Kidney tubule cell (primary cell): Measurements from ENCODE around the gene FLT3.
"Not testable (repeated sequence)": the region's sequence is repeated elsewhere in the genome, so short reads cannot be mapped to it uniquely, and the experiment has no call there.

ENCODE experiments used
- DNase-seq: peaks from one replicate; pipeline ENCODE4 v3.0.0-alpha.2; 2018; ENCODE audit warnings: low spot score

FLT3 gene

DNA sequence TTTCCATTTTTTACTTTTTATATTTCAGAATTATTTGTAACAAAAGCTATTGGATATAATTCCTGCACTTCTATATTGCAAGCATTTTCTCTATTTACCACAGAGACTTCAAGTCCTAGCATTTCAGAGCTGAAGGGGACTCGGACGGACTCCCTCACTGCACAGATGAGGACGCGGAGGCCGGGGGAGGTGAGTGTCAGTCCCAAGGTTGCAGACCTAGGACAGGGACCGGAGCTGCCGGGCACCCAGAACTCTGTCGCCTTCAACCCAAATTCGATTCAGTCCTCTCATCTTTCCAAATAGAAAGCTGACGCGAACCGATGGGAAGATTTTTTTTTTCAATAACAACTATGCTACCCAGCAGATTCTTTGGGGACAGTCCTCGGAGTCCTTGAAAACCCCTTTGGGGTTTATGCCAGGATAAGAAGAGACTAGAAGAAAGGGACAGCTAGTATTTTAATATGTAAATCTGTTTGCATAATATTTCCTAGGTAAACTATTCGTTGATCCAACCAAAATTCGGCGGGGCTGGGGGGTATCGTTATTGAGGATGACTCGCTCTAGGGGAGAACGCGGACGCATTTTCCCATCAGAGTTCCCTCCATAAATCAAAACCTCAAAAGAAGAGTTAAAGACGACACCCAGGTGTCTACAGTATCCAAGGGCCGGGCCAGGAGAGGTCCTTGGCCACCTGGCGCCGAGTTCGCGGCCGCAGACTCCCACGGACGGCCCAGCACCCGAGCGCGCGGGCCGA, 803 bp downstream of the FLT3 start:
- DNase-seq = no peak

DNA sequence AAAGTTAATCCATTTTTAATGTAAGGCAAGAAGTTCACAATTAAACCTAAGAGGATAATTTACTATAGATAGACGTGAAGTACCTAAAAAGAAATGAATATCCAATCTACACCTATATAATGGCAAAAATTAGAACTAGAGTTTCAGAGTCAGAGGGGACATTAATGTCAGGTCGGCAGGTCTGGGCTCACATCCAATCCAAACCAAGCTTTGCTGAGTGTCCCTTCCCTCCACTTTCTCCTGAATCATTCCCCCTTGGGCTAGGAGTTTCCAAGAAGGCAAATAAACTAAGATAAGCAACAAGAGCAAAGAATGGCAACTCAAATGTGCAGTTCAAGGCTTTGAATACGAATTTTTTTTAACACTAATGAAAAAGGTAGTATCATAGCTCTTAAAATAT, 2.9 kb downstream of the FLT3 start:
- no peak for DNase-seq

DNA sequence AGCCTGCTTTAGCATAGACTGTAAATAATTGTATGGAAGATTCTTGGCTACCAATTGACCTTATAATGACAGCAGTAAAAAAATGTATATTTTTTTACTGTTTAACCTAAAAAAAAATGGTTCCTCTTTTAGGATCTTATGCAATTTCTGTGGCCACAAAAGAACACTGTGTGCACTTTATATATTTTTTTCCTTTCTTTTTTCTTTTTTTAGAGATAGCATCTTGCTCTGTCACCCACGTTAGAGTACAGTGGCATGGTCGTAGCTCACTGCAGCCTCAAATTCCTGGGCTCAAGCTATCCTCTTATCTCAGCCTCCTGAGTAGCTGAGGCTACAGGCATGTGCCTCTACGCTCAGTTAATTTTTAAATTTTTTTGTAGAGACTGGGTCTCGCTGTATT, 6.1 kb downstream of the FLT3 start:
- no peak for DNase-seq

DNA sequence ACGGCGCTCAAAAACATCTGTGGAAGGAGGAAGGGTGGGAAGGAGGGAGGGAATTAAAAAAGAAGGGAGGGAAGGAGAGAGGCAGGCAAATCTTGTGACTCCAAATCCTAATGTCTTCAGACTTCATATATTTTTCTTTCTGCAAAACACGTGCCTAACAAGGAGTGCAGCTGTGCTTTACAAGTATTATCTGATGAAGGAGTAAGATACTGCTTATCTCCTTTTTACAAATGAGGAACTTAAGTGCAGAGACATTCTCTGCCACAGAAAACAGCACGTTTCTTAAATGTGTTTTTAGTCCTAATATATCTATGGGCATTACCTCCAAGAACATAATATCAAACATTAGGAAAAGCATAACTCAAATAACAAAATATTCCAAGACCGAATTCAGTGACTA, 6.5 kb downstream of the FLT3 start:
- no peak for DNase-seq

DNA sequence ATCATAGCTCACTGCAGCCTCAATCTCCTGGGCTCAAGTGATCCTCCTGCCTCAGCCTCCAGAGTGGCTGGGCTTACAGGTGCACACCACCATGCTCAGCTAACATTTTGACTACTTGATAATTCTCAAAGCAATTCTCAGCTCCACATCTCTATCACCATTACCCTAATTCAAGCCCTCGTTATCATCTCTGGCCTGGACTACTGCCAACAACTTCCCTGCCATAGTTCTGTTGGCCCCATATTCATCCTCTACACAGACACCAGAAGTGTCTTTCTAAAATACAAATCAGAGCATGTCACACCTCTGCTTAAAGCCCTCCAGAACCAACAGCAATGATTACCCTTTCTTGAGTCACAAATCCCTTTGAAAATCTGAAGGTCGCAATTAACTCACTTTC, 7.9 kb downstream of the FLT3 start:
- DNase-seq = no peak

DNA sequence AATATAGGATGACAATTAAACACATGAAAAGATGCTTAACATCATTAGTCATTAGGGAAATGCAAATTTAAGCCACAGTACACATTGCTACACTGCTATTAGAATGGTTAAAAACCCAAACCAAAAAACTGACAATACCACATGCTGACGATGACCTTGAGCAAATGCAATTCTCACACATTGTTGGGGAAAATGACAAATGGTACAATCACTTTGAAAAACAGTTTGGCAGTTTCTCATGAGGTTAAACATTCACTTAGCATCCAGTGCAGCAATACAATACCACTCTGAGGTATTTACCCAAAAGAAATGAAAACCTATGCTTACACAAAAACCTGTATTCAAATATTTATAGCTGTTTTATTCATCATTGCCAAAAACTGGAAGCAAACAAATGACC, 11.3 kb downstream of the FLT3 start:
- peak; percentile 69 for DNase-seq

DNA sequence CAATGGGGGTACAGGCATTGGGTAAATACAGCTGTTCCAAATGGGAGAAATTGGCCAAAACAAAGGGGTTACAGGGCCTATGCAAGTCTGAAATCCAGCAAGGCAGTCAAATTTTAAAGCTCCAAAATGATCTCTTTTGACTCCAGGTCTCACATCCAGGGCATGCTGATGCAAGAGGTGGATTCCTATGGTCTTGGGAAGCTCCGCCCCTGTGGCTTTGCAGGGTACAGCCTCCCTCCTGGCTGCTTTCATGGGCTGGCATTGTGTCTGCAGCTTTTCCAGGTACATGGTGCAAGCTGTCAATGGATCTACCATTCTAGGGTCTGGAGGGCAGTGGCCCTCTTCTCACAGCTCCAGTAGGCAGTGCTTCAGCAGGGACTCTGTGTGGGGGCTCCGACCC, 22.6 kb downstream of the FLT3 start:
- not testable (repeated sequence) for DNase-seq

DNA sequence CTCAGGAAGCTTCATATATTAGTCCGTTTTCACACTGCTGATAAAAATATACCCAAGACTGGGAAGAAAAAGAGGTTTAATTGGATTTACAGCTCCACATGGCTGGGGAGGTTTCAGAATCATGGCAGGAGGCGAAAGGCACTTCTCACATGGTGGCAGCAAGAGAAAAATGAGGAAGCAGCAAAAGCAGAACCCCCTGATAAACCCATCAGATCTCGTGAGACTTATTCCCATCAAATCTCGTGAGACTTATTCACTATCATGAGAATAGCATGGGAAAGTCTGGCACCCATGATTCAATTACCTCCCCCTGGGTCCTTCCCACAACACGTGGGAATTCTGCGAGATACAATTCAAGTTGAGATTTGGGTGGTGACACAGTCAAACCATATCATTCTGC, 23.1 kb downstream of the FLT3 start:
- no peak for DNase-seq

DNA sequence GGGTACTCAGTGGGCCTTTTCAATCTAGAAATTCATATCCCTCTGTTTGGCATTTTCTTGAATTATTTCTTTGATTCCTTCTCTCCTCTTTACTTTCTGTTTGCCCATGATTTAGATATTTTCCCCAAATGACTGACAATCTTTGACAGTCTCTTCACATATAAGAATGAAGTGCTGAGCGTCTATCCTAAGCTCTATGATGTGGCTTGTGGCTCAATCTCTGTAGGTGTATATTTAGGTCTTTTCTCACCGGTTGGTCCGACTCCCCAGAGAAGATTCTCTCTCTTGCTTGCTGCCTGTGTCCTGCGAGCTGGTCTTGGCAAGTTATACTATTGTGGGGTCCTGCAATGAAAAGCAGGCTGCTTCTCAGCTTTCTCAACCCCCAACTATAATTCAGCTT, 29.0 kb downstream of the FLT3 start:
- DNase-seq = no peak

DNA sequence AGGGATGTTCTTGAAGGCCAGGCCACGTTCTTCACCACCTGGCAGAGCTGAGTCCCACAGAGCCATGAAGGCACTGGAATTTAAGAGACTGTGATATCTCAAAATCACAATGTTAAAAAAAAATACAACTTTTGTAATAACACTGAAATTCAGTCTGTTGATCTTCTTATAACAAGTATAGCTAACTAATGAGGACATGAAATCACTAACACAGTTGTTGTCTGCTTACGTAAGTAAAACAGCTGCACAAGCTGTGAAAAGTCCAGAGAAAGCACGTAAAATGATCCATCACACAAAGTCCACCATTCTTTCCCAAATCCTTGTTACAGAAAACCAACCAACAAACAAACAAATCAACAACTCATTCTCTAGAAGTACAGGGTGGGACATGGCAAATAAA, 32.9 kb downstream of the FLT3 start:
- no peak for DNase-seq

DNA sequence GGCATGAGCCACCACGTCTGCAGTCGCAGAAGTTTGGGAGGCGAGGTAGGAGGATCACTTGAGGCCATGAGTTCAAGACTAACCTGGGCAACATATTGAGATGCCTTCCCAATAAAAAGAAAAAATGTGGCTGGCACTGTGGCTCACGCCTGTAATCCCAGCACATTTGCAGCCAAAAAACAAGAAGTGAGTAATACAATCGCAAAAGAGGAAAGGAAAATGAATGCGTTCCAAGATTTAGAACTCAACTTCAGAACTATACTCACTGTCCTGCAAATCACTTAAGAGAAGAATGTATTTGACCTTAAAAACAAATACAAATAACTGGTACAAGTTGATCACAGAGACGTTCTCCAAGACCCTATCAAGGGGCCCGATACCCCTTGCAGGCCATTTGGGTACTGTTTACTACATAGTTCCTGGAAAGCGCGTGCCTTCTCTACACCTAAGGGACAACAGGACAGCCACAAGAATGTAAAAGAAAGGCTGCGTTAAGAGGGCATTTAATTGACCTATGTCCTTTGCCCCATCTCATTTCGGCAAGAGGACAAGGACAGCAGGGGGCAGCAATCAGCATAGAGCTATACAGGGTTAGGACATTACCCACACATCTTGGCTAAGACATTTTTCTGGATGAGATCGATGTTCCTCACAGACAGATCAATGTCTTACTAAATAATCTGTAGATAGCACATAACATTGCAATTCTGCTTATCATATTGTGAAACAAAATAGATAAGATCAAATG, 41.3 kb downstream of the FLT3 start:
- DNase-seq = peak; percentile 37

DNA sequence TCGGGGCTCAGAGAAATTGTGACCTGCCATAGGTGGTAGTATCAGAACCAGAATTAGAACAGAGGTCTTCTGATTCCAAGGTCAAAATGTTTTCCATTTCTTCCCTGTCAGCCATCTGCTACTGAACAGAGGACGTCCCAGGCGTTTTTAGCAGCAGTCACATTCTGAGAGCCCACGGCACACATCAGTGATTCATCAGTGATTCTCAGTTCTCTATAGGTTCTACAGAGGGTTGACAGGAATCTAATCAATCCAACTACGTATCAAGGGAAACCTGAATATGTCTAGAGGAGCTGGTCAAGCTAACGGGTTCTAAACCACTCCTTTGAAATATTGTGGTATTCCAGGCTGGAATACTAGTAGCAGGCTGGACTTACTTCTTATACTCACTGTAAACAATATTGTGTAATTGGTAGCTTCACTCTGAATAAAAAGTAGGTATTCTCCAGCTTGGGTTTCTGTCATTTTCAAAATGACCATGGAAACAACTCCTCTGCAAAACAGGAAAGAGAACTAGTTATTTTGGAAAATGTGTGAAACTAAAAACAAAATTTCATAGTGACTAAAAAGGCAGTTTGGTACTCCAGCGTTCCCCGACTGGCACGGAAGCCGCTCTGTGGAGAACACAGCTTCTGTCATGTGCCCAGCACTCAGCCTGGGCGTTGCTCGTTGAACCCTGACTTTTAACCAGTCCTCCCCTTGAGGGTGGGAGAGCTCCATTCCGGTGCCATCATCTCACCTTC, 43.2 kb downstream of the FLT3 start:
- no peak for DNase-seq

DNA sequence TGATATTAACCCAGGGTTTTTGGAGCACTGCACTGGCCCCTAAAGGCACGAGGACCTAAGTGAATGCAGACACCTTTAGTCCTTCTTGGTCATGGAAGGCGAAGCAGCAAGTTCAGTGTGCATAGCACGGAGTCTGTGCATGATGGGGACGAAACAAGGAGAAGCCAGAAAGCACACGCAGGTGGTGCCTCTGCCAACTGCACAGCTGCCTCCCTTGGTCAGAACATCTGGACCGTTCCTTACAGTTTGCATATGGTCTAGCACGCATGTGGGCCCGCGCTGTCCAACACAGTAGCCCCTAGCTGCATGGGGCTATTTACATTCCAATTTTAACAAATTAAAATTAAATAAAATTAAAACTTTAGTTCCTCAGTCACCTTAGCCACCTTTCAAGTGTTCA, 44.0 kb downstream of the FLT3 start:
- no peak for DNase-seq

DNA sequence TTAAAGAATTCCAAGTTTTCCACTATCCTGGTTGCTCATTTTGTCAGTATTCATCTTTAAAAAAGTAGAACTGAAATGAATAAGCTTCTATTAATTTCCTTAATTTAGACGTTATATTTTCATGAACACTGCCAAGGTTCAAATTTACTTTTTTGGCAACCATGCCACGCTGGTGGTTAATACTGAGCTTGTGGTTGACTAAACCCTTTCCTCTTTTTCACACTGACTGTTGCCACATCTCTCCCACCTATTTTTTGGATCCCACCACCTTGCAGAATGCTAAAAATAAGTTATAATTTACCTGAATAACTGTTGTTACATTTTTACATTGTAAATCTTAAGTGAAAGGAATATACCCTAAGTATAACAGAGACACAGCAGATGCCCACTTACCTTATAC, 45.0 kb downstream of the FLT3 start:
- no peak for DNase-seq

DNA sequence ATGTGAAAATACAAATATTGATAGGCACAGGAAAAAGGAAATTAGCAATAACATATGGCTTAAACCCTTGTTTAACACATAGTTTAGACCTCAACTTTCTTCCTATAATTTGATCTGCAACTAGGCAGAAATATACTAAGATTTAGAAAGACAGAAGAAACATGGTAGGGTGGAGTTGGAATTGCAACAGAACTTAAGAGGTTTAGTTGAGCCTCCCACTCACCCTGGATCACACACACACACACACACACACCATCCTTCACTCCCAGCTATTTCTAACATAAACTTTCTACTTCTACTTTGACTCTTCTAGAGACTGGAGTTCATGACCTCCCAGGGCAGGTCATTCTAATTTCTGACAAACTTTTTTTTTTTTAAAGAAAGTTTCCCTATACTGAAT, 47.4 kb downstream of the FLT3 start:
- no peak for DNase-seq

DNA sequence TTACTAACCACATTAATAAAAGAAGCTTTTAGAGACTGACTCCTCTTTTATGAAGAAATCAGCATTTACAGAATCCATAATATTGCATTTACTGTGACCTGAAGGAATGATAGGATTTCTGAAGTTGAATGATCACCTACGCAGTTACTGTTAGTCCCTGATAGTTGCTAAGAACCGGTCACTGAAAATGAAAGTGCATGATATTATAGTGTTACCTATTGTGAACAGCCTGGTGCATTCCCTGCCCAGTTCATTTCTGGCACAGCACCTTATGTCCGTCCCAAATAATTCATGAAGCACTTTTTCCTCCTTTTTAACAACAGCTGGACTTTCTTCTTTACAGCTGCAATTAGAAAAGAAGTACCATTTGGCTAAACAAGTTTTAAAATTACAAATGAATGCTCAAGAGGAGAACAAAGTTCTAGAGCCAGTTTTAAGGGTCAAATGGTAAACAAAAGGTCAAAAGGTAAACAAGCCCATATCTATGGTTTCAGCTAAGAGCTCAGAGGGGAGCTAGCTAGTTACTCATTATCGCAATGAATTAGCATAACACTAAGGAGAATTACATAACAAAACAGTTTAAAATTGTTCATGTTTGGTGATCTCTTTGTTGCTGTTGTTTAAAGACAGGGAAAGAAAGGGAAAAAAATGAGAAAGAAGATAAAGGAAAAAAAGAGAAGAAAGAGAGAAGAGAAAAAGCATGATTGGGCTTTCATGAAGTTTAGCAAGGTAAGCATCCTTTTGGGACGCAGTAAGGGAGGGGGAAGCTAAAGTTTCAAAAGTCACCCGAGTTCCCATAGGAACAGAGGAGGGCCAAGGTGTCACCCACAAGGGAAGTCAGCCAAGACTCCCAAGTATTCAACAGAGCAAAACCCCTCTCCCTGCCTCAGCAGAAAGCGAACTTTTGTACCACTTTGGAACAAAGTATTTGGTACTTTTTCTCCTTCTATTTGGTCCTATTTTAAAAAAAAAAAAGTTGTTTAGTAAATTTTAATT, 50.2 kb downstream of the FLT3 start:
- DNase-seq = no peak

DNA sequence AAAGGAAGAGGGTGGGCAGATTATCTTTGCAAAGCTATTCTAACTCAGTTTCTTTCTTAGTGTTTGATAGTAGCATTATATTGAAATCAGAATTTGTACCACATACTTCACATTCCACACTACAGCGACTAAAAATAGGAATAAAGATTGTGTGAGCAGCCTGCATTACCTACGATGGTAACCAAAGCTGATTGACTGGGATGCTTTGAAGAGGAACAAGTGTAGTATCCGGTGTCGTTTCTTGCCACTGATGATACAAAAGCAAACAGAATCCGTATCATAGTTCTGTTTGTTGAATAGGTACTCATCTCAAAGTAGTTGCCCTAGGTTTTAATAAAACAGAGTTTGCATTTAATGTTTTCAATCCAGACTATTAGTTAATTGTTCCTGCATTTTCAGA, 51.2 kb downstream of the FLT3 start:
- no peak for DNase-seq

DNA sequence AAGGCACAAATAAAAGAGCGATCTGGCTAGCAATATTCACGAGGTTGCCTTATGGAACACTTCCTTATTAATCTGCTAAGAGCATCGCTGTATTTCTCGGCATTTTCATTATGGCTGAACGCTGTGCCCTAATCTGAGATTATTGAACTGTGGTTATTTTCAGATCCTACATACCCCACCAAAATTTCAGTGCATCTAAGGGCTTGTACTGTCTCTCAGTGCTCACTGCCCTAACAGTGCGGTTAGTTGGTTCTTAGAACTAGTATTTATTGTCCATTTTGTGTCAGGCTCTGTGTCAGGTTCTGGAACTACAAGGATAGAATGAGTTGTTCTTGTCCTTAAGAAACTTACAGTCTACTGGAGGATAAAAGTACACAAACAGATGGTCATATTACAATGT, 51.6 kb downstream of the FLT3 start:
- no peak for DNase-seq

DNA sequence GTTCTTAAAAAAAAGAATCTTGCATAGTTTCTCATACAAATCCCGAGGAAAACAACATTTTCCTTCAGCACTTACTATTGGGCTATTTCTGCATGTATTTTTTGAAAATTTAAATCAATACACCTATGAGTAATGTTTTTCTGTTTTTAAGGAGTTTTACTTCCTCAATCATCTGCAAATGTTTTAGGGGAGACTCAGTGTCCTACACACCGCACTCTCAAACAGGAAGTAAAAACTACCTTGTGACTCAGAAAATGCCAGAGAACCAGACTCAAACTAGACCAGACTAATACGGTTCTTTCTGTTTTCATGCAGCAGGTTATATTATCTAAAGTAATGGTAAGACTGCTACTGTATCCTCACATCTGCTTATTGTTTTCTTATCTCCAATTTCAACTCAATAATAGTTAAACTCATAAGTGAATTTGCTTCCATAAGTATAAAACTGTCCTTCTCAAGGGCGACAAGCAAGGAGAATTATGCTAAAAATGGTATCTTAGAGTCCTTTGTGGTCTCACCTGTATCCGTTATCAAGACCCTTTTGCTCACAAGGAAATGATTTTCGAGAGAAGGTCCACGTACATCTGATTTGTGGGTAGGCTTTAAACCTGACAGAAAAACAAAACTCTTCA, 52.5 kb downstream of the FLT3 start:
- peak; percentile 94 for DNase-seq

DNA sequence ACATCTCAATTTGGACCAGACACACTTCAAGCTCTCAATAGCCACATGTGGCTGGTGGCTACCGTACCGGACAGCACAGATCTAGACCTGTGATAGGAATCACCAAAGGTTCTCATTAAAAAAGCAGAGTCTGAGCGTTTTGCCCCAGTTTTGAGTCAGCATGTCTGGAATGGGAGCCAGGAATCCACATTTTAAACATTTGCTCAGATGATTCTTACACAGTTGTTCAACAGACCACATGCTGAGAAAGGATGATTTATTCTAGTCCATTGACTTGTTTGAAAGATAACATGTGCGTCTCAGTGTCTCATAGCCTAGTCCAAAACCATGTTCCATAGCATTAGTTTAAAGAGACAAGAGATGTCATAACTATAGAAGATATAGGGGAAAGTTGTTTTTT, 53.4 kb downstream of the FLT3 start:
- peak; percentile 89 for DNase-seq

DNA sequence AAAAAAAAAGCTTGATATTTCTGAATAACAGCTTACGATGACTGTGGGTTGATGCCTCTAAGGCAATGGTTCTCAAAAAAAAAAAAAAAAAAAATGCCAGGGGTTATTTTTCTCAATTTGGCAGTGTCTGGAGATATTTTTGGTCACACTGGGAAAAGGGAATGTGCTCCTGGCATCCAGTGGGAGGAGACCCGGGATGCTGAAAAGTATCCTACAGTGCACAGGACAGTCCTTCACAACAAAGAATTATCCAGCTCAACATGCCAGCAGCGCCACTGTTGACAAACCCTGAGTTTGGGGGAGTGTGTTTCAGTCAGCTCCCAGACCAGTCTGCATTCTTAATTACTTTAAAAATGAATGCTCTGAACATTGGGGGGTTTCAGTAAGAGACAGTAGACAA, 54.5 kb downstream of the FLT3 start:
- no peak for DNase-seq
